Measurements from ENCODE around the gene ZMYND10.
A peak's percentile ranks its signal among the peaks of the same experiment; 100 is the strongest.

ZMYND10 gene

GRCh38 chr3:50345586-50346234, at the start of gene ZMYND10:
TSS of gene ZMYND10 (minus strand) at chr3:50345732. CDS start at chr3:50345579, 153 bp downstream.
- DNase-seq: peak in 30 of 58 donors; percentile 10 to 65 (median 28)

- no peak for DNase-seq
These were observed 47.5 kb upstream of the ZMYND10 start for GRCh38 chr3:50393061-50393460.

DNA sequence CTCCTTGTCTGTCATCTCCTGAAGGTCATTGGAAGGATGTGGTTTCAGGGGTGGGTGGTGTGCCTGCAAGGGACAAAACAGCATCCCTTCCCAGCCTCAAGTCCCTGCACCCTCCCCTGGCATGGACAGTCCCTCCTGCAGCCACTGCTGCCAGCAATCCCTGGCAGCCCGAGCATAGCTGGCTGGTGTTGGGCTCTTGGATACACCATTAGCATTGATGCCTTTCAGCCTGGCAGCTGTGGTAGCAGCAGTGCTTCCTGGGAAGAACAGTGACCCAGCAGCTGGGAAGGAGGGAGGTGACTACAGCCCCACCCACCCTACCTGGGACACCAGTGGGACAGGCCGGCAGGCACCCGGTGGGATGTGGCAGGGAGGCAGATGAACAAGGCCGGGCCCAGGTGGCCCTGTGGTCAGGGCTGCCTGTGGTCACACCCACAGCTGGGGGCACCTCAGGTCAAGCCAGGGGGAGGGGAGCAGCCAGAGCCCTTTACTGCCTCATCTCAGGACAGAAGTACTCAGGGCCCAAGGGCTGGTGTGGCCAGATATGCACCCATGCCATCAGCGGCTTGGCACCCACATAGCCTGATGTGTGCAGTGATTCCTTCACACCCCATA, 46.7 kb upstream of the ZMYND10 start:
- DNase-seq: peak in 30 of 58 donors; percentile 4 to 48 (median 16)

- peak in 47 of 58 donors; percentile 3 to 65 (median 28) for DNase-seq
These were observed 45.1 kb upstream of the ZMYND10 start for GRCh38 chr3:50390508-50391224.

DNA sequence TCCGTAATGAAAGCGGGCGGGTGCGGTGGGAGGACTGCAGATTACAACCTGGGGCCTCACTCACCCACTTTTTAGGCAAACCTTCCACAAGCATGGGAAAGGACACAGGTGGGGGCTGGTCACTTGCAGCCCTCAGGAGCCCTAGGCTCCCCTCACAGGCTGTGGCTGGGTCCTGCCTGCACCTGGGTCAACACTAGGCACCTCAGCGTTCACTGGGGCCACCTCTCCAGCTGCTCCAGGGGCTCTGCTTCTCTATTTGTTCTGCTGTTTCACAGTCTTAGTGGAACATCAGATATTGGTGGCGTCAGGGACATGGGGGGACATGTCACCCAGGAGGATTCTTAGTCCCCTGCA, 43.9 kb upstream of the ZMYND10 start:
- no peak for DNase-seq

GRCh38 chr3:50388720-50389413, 43.3 kb upstream of the ZMYND10 start:
- no peak for DNase-seq

DNA sequence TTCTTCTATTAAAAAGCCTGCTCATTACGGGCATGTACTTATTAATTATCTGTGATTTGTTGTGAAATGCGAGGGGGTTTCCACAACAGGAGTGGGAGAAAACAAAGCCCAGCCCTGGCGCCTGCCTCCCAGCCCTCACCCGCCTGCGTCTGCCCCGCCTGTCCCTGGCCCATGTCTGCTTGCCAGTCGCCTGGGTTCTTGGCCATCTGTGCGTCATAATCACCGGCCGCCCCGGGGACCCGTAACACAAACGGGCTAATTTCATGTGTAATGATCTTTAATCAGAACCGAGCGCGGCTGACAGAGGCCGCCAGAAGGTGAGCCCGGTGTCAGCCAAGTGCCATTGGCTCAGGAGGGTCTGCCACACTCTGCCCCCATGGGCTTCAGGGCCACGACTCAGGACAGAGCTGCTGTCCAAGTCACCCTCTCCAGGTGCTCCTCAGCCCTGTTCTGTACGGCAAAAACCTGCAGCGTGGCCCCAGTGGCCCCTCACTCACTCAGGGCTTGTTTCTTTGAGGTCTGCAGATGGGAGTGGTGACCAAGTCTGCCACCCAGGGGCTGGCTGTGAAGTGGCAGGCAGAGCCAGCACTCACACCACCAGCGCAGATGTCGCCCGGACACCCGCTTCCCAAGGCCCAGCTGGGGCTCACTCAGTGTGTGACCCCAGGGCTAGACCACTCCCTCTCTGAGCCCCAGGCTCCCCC, 42.6 kb upstream of the ZMYND10 start:
- DNase-seq: peak in 7 of 58 donors; percentile 2 to 25 (median 9)

DNA sequence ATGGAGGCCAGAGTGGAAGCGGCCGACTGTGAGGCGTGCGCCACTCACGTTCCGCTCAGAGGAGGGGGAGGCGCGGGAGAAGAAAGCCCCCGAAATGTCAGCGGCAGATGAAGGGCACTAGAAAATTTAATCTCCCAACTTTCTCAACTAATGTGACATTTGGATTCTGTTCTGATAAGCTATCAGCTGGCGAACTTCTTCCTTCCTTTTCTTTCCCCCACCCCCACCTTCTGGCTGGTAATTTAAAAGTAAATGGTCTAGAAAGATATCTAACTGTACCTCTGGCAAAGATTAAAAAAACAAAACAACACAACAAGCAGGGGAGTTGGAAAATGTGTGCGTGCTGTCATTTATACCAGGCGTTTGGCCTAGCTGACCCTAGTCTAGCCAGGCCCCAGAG, 40.2 kb upstream of the ZMYND10 start:
- no peak for DNase-seq

DNA sequence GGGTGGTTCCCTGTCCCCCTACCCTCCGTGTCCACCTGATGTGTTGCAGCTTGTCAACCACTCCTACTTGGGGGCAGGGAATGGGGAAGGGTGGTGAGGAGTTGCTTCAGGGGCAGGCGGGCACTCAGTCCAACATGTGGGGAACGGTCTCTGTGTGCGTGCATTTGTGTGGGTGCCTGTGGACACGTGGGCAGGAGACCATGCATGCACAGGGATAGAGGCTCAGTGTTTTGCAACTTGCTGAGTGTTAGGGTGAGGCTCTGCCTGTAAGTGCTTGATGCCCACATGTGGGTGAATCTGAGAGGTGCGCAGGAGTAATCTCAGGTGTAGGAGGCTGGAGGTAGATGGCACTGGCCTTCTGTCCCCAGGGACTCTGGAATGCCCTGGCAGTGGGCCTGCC, 38.2 kb upstream of the ZMYND10 start:
- no peak for DNase-seq

- no peak for DNase-seq
These were observed 37.2 kb upstream of the ZMYND10 start for GRCh38 chr3:50382722-50383121.

GRCh38 chr3:50381383-50381782, 35.9 kb upstream of the ZMYND10 start:
- DNase-seq: no peak

DNA sequence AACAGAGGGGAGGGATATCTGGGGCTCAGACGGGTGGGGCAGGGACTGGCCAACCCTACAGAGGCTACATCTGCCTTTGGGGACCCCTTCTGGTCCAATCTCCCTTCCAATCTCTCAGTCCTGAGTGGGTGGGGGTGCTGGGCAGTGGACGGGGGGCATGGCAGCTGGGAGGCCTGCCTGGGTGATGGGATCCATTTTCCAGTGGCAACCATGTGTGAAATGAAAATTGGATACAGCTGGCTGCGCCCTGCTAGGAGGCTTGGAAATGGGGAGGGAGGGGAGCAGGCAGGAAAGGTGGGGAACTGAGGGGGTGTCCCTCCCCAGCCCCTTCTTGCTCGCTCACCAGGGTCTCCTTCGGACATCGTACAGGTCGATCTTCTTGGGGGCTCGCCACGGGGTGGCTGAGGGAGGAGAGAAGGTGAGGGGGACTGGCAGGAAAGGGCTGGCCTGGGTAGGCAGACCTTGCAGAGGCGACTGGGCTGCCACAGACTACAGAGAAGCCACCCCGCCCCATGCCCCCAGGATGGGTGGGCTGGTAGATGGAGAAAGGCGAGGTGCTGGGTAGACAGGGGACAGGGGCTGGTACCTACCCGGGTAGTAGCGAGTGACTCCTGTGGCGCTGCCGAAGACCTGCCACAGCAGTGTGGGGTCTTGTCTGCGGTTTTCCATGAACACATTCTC, 35.0 kb upstream of the ZMYND10 start:
- no peak for DNase-seq

DNA sequence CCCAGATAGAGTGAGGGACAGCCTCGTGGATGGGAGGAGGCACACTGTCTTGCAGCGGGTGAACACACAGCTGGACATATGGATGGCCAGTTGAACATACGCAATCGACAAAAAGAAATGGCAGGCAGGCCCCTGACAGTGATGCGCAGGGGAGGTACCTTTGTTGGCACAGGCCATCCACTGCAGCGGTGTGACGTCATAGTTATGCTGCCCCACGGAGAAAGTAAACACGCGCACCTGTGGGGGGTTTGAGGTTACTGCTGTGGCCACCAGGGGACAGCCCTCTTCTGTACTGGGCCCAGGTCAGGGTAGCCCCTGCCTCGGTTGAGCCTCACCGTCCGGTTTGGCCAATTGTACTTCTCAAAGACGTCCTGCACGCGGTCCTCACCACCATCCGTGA, 33.2 kb upstream of the ZMYND10 start:
- no peak for DNase-seq

DNA sequence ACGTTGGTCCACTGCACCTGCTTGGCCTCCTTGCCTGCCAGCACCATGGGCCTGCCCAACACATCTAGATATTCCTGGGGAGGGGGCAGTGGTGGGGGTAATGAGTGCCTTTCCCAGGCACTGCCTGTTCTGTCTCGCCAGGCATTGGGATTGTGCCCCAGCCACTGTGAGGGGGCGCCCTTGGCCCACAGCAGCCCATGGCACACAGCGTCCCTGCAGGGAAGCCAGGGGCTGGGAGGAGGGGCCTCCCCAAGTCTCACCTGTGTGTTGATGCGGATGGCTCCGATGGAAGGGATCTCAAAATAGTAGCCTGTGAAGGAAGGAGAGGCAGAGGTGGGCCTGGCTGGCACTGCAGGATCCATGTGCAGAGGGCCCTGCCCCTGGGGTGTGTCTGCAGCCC, 32.5 kb upstream of the ZMYND10 start:
- no peak for DNase-seq

GRCh38 chr3:50375258-50375931, 29.9 kb upstream of the ZMYND10 start:
- DNase-seq: no peak

DNA sequence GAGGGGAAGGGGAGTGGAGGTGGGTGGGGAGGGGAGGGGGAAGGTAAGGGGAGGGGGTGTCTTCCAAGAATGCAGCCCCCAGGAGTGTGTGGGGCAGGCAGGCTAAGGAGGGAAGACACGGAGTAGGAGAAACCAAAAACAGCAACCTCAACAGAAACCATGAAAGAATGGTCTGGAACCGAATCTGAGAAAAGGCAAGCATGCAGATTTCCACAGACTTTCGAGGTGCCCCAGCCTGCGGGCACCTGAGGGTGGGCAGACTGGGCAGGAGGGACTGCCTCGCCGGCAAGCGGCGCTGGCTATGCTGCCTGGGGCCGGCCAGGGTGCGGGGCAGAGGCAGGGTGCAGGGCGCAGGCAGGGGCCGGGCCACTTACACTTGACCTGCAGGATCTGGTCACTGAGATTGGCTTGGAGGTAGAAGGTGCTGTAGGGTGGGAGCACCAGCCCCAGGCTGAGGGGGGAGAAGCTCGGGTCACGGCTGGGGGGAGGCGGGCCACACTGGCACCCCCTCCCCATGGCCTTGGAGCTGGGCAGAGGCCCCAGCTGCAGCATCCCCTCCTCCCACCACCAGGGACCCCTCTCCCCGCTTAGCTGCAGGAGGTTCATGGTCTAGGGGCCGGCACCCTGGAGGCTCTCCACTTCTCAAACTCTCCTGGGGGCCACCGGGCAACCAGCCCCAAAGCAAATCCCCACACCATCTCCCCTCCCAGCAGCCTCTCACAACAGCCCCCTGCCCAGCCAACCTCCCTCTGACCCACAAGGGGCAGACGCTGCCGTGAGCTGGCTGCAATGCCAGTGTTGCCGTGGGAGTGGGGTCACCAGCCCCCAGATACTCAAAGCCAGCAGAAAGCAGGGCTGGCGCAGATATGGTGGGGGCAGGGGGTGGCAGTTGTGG, 29.1 kb upstream of the ZMYND10 start:
- DNase-seq: no peak

DNA sequence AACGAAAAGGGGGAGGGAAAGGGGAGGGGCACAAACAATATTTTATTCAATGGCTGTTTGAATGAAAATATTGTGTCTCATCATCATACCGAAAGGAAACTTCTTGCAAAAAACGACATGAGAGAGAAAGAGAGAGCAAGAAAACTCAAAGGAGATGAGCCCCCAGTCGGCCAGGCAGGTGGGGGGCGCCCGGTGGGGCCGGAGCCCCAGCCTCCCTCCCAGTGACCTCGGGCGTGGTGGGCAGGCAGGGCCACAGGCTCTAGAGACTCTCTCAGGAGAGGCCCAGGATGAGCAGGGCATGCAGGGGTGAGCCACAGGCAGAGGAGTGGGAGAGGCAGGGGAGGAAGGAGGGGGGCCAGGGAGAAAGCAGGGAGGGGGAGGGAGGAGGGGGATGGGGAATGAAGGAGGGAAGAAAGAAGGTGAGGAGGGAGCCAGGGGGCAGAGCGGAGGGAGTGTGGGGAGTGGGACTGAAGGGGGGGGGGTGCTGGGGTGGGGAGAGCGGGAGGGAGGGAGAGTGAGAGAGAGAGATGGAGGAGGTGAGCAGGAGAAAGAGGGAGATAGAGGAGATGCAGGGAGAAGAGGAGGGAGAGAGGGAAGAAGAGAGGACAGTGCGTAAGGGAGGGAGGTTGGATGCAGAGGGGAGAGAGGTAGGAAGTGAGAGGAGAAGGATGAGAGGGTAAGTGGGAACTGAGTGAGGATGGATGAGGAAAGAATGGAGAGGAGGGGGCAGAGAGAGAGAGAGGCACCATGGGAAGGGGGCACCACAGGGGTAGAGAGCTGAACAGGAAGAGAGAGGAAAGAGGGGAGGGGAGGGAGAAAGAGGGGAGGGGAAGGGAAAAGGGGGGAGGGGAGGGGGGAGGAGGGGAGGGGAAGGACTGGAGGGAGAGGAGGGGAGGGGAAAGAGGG, 27.9 kb upstream of the ZMYND10 start:
- DNase-seq: no peak

- peak in 1 of 58 donors; percentile 9 for DNase-seq
These were observed 26.8 kb upstream of the ZMYND10 start for GRCh38 chr3:50372349-50372748.
